Brain microvascular endothelial cell (primary cell): ENCODE data around the gene TNS3.
A peak's percentile ranks its signal among the peaks of the same experiment; 100 is the strongest.

Source experiments
- DNase-seq: peaks from one replicate; pipeline ENCODE4 v3.0.0-alpha.2; 2020
- H3K27ac ChIP-seq: fragments of 250-450 bp; sonication (Bioruptor Pico); 2 replicates; pipeline ENCODE4 v1.5.1; 2020; ENCODE audit warnings: mild to moderate bottlenecking, moderate library complexity
- H3K27me3 ChIP-seq: fragments of 250-450 bp; sonication (Bioruptor Pico); replicated peaks from 2 replicates; pipeline ENCODE4 v1.5.1; 2020; ENCODE audit warnings: mild to moderate bottlenecking
- H3K36me3 ChIP-seq: fragments of 250-450 bp; sonication (Bioruptor Pico); replicated peaks from 2 replicates; pipeline ENCODE4 v1.5.1; 2020; ENCODE audit warnings: mild to moderate bottlenecking
- H3K4me3 ChIP-seq: 2 replicates; pipeline ENCODE4 v1.5.1; 2011; ENCODE audit warnings: low read depth, mild to moderate bottlenecking, control low read depth, low read length, moderate library complexity
- CTCF ChIP-seq: IDR thresholded peaks from 2 replicates; pipeline ENCODE4 v1.5.1; 2011; ENCODE audit warnings: low read depth, mild to moderate bottlenecking, moderate library complexity, low read length, control low read depth, inconsistent platforms; ENCODE audit errors: missing control alignments
- in situ Hi-C: cut with HindIII; loops from 2 replicates; pipeline ENCODE4 v1.10.0; 2017; ENCODE audit warnings: low sequenced_read_pairs, low pct_ligation_motif_present

The TNS3 gene

GRCh38 chr7:47563521-47563920 is 18.4 kb downstream of the TNS3 start:
- in situ Hi-C loops, result no loop called here
- no peak for DNase-seq
- TF ChIP-seq CTCF, result no peak
- Histone ChIP-seq H3K27me3 (no peaks in the 10 kb centered on the region), H3K27ac (no peak overlapping the region), H3K36me3 (peaks cover 2% of the 10 kb centered on the region), H3K4me3 (no peak overlapping the region)

GRCh38 chr7:47561715-47562446 is 20.0 kb downstream of the TNS3 start:
- Histone ChIP-seq H3K27me3 (no peaks in the 10 kb centered on the region), H3K4me3 (no peak overlapping the region), H3K27ac (no peak overlapping the region), H3K36me3 (no peaks in the 10 kb centered on the region)
- in situ Hi-C loops, result no loop called here
- no peak for TF ChIP-seq CTCF
- DNase-seq, result no peak

GRCh38 chr7:47559306-47560220 is 22.3 kb downstream of the TNS3 start:
- no peak for TF ChIP-seq CTCF
- Histone ChIP-seq H3K27me3 (no peaks in the 10 kb centered on the region), H3K4me3 (no peak overlapping the region), H3K27ac (no peak overlapping the region), H3K36me3 (no peaks in the 10 kb centered on the region)
- no peak for DNase-seq
- in situ Hi-C loops, result no loop called here

- no peak for TF ChIP-seq CTCF
- no peaks in the 10 kb centered on the region for H3K27me3 ChIP-seq
- DNase-seq, result peak; percentile 47
- H3K4me3 ChIP-seq, result no peak overlapping the region
- in situ Hi-C loops, result no loop called here
- peak overlapping the region; percentile 8 for H3K27ac ChIP-seq
- no peaks in the 10 kb centered on the region for H3K36me3 ChIP-seq
Measured at GRCh38 chr7:47557694-47558670, 23.9 kb downstream of the TNS3 start.

GRCh38 chr7:47557317-47557693 is 24.6 kb downstream of the TNS3 start:
- H3K36me3 ChIP-seq, result no peaks in the 10 kb centered on the region
- no peak overlapping the region for H3K4me3 ChIP-seq
- TF ChIP-seq CTCF, result no peak
- peak overlapping the region; percentile 8 for H3K27ac ChIP-seq
- DNase-seq, result no peak
- in situ Hi-C loops, result no loop called here
- no peaks in the 10 kb centered on the region for H3K27me3 ChIP-seq
